ENCODE results near the gene ATP10B. TPM values are rescaled to one million over a fixed set of nuclear protein-coding genes. Genes with fewer than 3 reads are reported as not detected.
"Not testable (repeated sequence)": the region's sequence is repeated elsewhere in the genome, so short reads cannot be mapped to it uniquely, and the experiment has no call there.

ATP10B gene
- total RNA-seq, 4 donors from 2014 or later, result 0.12 to 0.13 TPM; not detected in 2

- no peak for DNase-seq (ENCODE audit: low spot score)
- no peak for ATAC-seq (ENCODE audit: low FRiP score)
- no peak for TF ChIP-seq CTCF (IDR thresholded peaks at IDR 0.05)
These were observed 107.5 kb downstream of the ATP10B start for GRCh38 chr5:160744268-160745101.

GRCh38 chr5:160743027-160743426 is 109.0 kb downstream of the ATP10B start:
- no peak for DNase-seq (ENCODE audit: low spot score)
- no peak for ATAC-seq (ENCODE audit: low FRiP score)
- no peak for TF ChIP-seq CTCF (IDR thresholded peaks at IDR 0.05)

GRCh38 chr5:160742446-160742845 is 109.6 kb downstream of the ATP10B start:
- ATAC-seq (ENCODE audit: low FRiP score) (no peak), DNase-seq (ENCODE audit: low spot score) (no peak)
- no peak for TF ChIP-seq CTCF (IDR thresholded peaks at IDR 0.05)

GRCh38 chr5:160727296-160727997 is 124.6 kb downstream of the ATP10B start:
- no peak for TF ChIP-seq CTCF (IDR thresholded peaks at IDR 0.05)
- ATAC-seq (ENCODE audit: low FRiP score) (no peak), DNase-seq (ENCODE audit: low spot score) (no peak)

GRCh38 chr5:160726721-160727120 is 125.3 kb downstream of the ATP10B start:
- no peak for ATAC-seq (ENCODE audit: low FRiP score)
- no peak for DNase-seq (ENCODE audit: low spot score)
- no peak for TF ChIP-seq CTCF (IDR thresholded peaks at IDR 0.05)

- TF ChIP-seq CTCF (IDR thresholded peaks at IDR 0.05), result no peak
- ATAC-seq (ENCODE audit: low FRiP score) (no peak), DNase-seq (ENCODE audit: low spot score) (no peak)
These were observed 131.2 kb downstream of the ATP10B start for GRCh38 chr5:160720822-160721221.

- DNase-seq (ENCODE audit: low spot score); ATAC-seq (ENCODE audit: low FRiP score): not testable (repeated sequence)
These were observed 136.5 kb downstream of the ATP10B start for GRCh38 chr5:160715508-160715907.

All from omental fat pad (tissue), 4 donors.